IMR-90 (cell line): Measurements from ENCODE around the gene UVSSA. TPM values are rescaled to one million over a fixed set of nuclear protein-coding genes. Genes with fewer than 3 reads are reported as not detected.
A peak's percentile ranks its signal among the peaks of the same experiment; 100 is the strongest.

Experiments used
- ATAC-seq: fragments of 200-7000 bp; cut with Tn5 transposase; 2 replicates; pipeline ENCODE4 v1.9.1; 2020; ENCODE audit warnings: low read depth, mild to moderate bottlenecking, moderate library complexity
- BruUV-seq: library from RNA; stranded (reverse); fragments of 400-500 nt; replicated peaks from 2 replicates; lab custom pipeline; 2021; lab: Mats Ljungman, UMichigan
- CTCF ChIA-PET: fragments of 300-600 bp; formaldehyde crosslinking; extraction: SDS; loops from one replicate; lab custom pipeline; 2021; ENCODE audit warnings: antibody characterized with exemption; lab: Yijun Ruan, JAX
- POLR2A ChIA-PET: fragments of 300-600 bp; sonication (Branson Sonifier 250); formaldehyde crosslinking; loops from one replicate; lab custom pipeline; 2022; ENCODE audit warnings: antibody characterized with exemption; ENCODE audit not compliant: unreplicated experiment; lab: Charles Lee
- DNase-seq: peaks from one replicate; pipeline ENCODE4 v3.0.0; 2013
- H2AFZ ChIP-seq: replicated peaks from 2 replicates; pipeline ENCODE3; 2013; ENCODE audit warnings: low read length, mild to moderate bottlenecking; ENCODE audit not compliant: poor library complexity
- H2AK5ac ChIP-seq: 2 replicates; pipeline ENCODE4 v1.6.1; 2013; ENCODE audit warnings: low read depth, low read length, inconsistent platforms
- H2AK9ac ChIP-seq: replicated peaks from 2 replicates; pipeline ENCODE3; 2013; ENCODE audit warnings: mild to moderate bottlenecking, low read depth, low read length, moderate library complexity; ENCODE audit not compliant: poor library complexity
- H2BK120ac ChIP-seq: 2 replicates; pipeline ENCODE4 v1.6.1; 2013; ENCODE audit warnings: low read depth, low read length, inconsistent platforms
- H2BK15ac ChIP-seq: 3 replicates; pipeline ENCODE4 v1.6.1; 2013; ENCODE audit warnings: low read depth, low read length, inconsistent platforms
- H2BK20ac ChIP-seq: 2 replicates; pipeline ENCODE4 v1.6.1; 2013; ENCODE audit warnings: low read depth, mild to moderate bottlenecking, inconsistent platforms, low read length, moderate library complexity
- H2BK5ac ChIP-seq: 2 replicates; pipeline ENCODE4 v1.6.1; 2013; ENCODE audit warnings: mild to moderate bottlenecking, low read depth, low read length, inconsistent platforms; ENCODE audit not compliant: poor library complexity, severe bottlenecking
- H3K14ac ChIP-seq: replicated peaks from 2 replicates; pipeline ENCODE4 v1.6.1; 2013; ENCODE audit warnings: low read depth, low read length, inconsistent platforms
- H3K18ac ChIP-seq: 2 replicates; pipeline ENCODE4 v1.6.1; 2013; ENCODE audit warnings: low read depth, low read length, control low read depth
- H3K23ac ChIP-seq: 2 replicates; pipeline ENCODE4 v1.6.1; 2013; ENCODE audit warnings: low read depth, low read length, inconsistent platforms
- H3K27ac ChIP-seq: 2 replicates; pipeline ENCODE4 v1.5.1; 2013; ENCODE audit warnings: mild to moderate bottlenecking, control low read depth, low read length; ENCODE audit not compliant: insufficient read depth
- H3K27me3 ChIP-seq: 2 replicates; pipeline ENCODE4 v1.6.1; 2013; ENCODE audit warnings: low read length; ENCODE audit not compliant: control insufficient read depth, insufficient read depth
- H3K36me3 ChIP-seq: 2 replicates; pipeline ENCODE4 v1.6.1; 2013; ENCODE audit warnings: low read length, mixed read lengths; ENCODE audit not compliant: control insufficient read depth, insufficient read depth
- H3K4ac ChIP-seq: 2 replicates; pipeline ENCODE4 v1.6.1; 2013; ENCODE audit warnings: low read depth, low read length, inconsistent platforms
- H3K4me1 ChIP-seq: 2 replicates; pipeline ENCODE4 v1.6.1; 2013; ENCODE audit warnings: low read length, mixed read lengths; ENCODE audit not compliant: control insufficient read depth, insufficient read depth
- H3K4me2 ChIP-seq: 2 replicates; pipeline ENCODE4 v1.6.1; 2013; ENCODE audit warnings: low read depth, mild to moderate bottlenecking, control low read depth, low read length, moderate library complexity
- H3K4me3 ChIP-seq: 2 replicates; pipeline ENCODE4 v1.5.1; 2013; ENCODE audit warnings: low read depth, mild to moderate bottlenecking, control low read depth, low read length, moderate library complexity; ENCODE audit not compliant: insufficient read depth
- H3K56ac ChIP-seq: 2 replicates; pipeline ENCODE4 v1.6.1; 2013; ENCODE audit warnings: low read length, inconsistent platforms; ENCODE audit not compliant: insufficient read depth; ENCODE audit errors: extremely low read depth
- H3K79me1 ChIP-seq, 2 experiments: 2 replicates each; pipeline ENCODE4 v1.6.1; 2013; ENCODE audit warnings: low read length in 2 of 2, inconsistent platforms in 1 of 2, low read depth in 1 of 2
- H3K9ac ChIP-seq: 2 replicates; pipeline ENCODE4 v1.6.1; 2013; ENCODE audit warnings: low read depth, low read length, control low read depth
- H3K9me1 ChIP-seq: 2 replicates; pipeline ENCODE4 v1.6.1; 2013; ENCODE audit warnings: low read length, inconsistent platforms; ENCODE audit not compliant: insufficient read depth
- H3K9me3 ChIP-seq: 2 replicates; pipeline ENCODE4 v1.6.1; 2013; ENCODE audit warnings: low read length; ENCODE audit not compliant: control insufficient read depth, insufficient read depth
- H4K20me1 ChIP-seq: 2 replicates; pipeline ENCODE4 v1.6.1; 2013; ENCODE audit warnings: low read length, inconsistent platforms; ENCODE audit not compliant: insufficient read depth
- H4K5ac ChIP-seq: 2 replicates; pipeline ENCODE4 v1.6.1; 2013; ENCODE audit warnings: mild to moderate bottlenecking, low read depth, low read length, control low read depth
- H4K8ac ChIP-seq, 2 experiments: 2 replicates each; pipeline ENCODE4 v1.6.1; 2013; ENCODE audit warnings: low read depth in 2 of 2, low read length in 2 of 2, control low read depth in 1 of 2, inconsistent platforms in 1 of 2
- H4K91ac ChIP-seq: 2 replicates; pipeline ENCODE4 v1.6.1; 2013; ENCODE audit warnings: low read depth, low read length, inconsistent platforms; ENCODE audit not compliant: insufficient read depth
- CEBPB ChIP-seq: IDR thresholded peaks from 2 replicates; pipeline ENCODE4 v1.6.1; 2012; ENCODE audit warnings: low read depth, low read length, improper control_type of control experiment
- CHD1 ChIP-seq: IDR thresholded peaks from 2 replicates; pipeline ENCODE4 v1.6.1; 2012; ENCODE audit warnings: low read depth, low read length, improper control_type of control experiment
- FOS ChIP-seq: fragments of 150-350 bp; IDR thresholded peaks from 2 replicates; pipeline ENCODE4 v1.6.1; 2016; ENCODE audit warnings: low read depth, low read length
- MAZ ChIP-seq: IDR thresholded peaks from 2 replicates; pipeline ENCODE4 v1.6.1; 2012; ENCODE audit warnings: low read depth, mild to moderate bottlenecking, low read length, improper control_type of control experiment, moderate library complexity, borderline replicate concordance
- MXI1 ChIP-seq: IDR thresholded peaks from 2 replicates; pipeline ENCODE4 v1.6.1; 2012; ENCODE audit warnings: low read depth, mild to moderate bottlenecking, low read length, moderate library complexity, borderline replicate concordance
- NFE2L2 ChIP-seq: fragments of 150-350 bp; IDR thresholded peaks from 2 replicates; pipeline ENCODE4 v1.6.1; 2016; ENCODE audit warnings: low read depth, mild to moderate bottlenecking, low read length
- POLR2A ChIP-seq: IDR thresholded peaks from 2 replicates; pipeline ENCODE4 v1.6.1; 2012; ENCODE audit warnings: mild to moderate bottlenecking, low read depth, low read length
- RAD21 ChIP-seq: IDR thresholded peaks from 2 replicates; pipeline ENCODE4 v1.6.1; 2012; ENCODE audit warnings: low read length, improper control_type of control experiment
- RCOR1 ChIP-seq: IDR thresholded peaks from 2 replicates; pipeline ENCODE4 v1.6.1; 2012; ENCODE audit warnings: mild to moderate bottlenecking, low read length, improper control_type of control experiment; ENCODE audit not compliant: insufficient replicate concordance
- RFX5 ChIP-seq: IDR thresholded peaks from 2 replicates; pipeline ENCODE4 v1.8.0; 2012; ENCODE audit warnings: low read depth, mild to moderate bottlenecking, low read length, moderate library complexity
- WGBS, 2 experiments: methylation state at CpG; one replicate each; pipeline versions ENCODE4 v1.1.5 to v1.1.7; 2013; ENCODE audit warnings: missing lambda C conversion rate in 2 of 2; ENCODE audit not compliant: insufficient read length in 1 of 2; ENCODE audit errors: extremely low coverage in 2 of 2; 5-methylcytosine and 5-hydroxymethylcytosine counted together
- dilution Hi-C: fragments of 300-500 bp; cut with HindIII; formaldehyde crosslinking; loops from one replicate; pipeline ENCODE4 v1.14.3; 2018; ENCODE audit warnings: low sequenced_read_pairs; ENCODE audit not compliant: unreplicated experiment
- in situ Hi-C: fragments of 300-500 bp; cut with MboI; formaldehyde crosslinking; loops from 3 replicates; pipeline ENCODE4 v1.14.3; 2019; ENCODE audit warnings: low sequenced_read_pairs, inconsistent platforms, mixed read lengths
- intact Hi-C: fragments of 100-400 bp; cut with micrococcal nuclease; formaldehyde crosslinking; loops from 2 replicates; pipeline ENCODE4 v1.10.0; 2022
- polyA plus RNA-seq, 3 experiments: library from polyadenylated mRNA; depleted of rRNA; stranded (reverse); fragments of >200 nt; gene quantifications; 2 replicates each; pipeline ENCODE4 v1.2.3, GENCODE V29; 2012; ENCODE audit warnings: low replicate concordance in 1 of 3
- total RNA-seq: library from RNA; depleted of rRNA; stranded (reverse); fragments of >200 nt; gene quantifications from 2 replicates; pipeline ENCODE4 v1.2.3, GENCODE V29; 2012

The UVSSA gene
- total and polyA plus RNA-seq, 2 of the 4 experiments (the other 2 are of a cell fraction), result 1.4 to 8.4 TPM

GRCh38 chr4:1347410-1347864 is 429 bp downstream of the UVSSA start:
- Histone ChIP-seq H4K91ac (peak overlapping the region; percentile 83), H4K5ac (peak overlapping the region; percentile 63), H4K8ac (peak overlapping the region; percentile 88 to 94), H3K27me3 (no peaks in the 10 kb centered on the region), H2BK20ac (no peak overlapping the region), H2AK5ac (peak overlapping the region; percentile 94), H2BK5ac (peak overlapping the region; percentile 90), H3K14ac (peak overlapping the region; percentile 93), H3K9me1 (peaks cover 9% of the 10 kb centered on the region; the same call in 1 of the 2 replicates), H2BK15ac (no peak overlapping the region), H3K4me1 (peaks cover 5% of the 10 kb centered on the region), H3K9me3 (no peaks in the 10 kb centered on the region), H3K9ac (peak overlapping the region; percentile 94), H3K4me2 (peak overlapping the region; percentile 94), H3K36me3 (peaks cover 12% of the 10 kb centered on the region; the same call in 1 of the 2 replicates), H3K4me3 (peak overlapping the region; percentile 59), H4K20me1 (peaks cover 7% of the 10 kb centered on the region; the same call in 1 of the 2 replicates), H3K23ac (peak overlapping the region; percentile 93; the same call in 1 of the 2 replicates), H2AK9ac (peak overlapping the region; percentile 99), H3K79me1 (peaks cover 31 to 53% of the 10 kb centered on the region in 2 experiments), H2AFZ (peak overlapping the region; percentile 94), H2BK120ac (peak overlapping the region; percentile 20; the same call in 1 of the 2 replicates), H3K4ac (peak overlapping the region; percentile 71), H3K56ac (peak overlapping the region; percentile 79), H3K27ac (peak overlapping the region; percentile 94), H3K18ac (peak overlapping the region; percentile 21; the same call in 1 of the 2 replicates)
- intact Hi-C loops, result loop anchor here (1.0 to 5.0 kb wide), 3 partner anchors 39 to 335 kb away; partner anchors contain the start of gene FGFRL1
- ChIA-PET POLR2A (interaction anchor here (1.1 kb wide), 2 partner anchors 9 to 100 kb away, joined by 3 read pairs; no protein-coding TSS in a partner anchor), CTCF (no interaction called here)
- no peak for TF ChIP-seq RAD21
- TF ChIP-seq RFX5, result no peak
- no peak for TF ChIP-seq CEBPB
- TF ChIP-seq NFE2L2, result no peak
- TF ChIP-seq MXI1, result no peak
- no peak for TF ChIP-seq FOS
- TF ChIP-seq CHD1, result no peak
- no peak for TF ChIP-seq RCOR1
- TF ChIP-seq POLR2A, result peak; percentile 90
- TF ChIP-seq MAZ, result 0 out of 2 replicates have a peak, but pooled peaks have one; percentile 4
- ATAC-seq (peak; percentile 49), DNase-seq (peak; percentile 82)
- in situ Hi-C loops, result no loop called here
- dilution Hi-C loops, result no loop called here
- WGBS, 2 experiments, result 1% methylated on average over 30 of the region's 43 CpGs; no CpG with 5 or more reads in 1 of the 2 experiments
- BruUV-seq, result no TSS peak
